ENCODE data around the gene EHD2. TPM values are rescaled to one million over a fixed set of nuclear protein-coding genes. Genes with fewer than 3 reads are reported as not detected.

Gene EHD2
- total RNA-seq, 4 donors from 2014 or later = 48.5 to 84.7 (median 70.5) TPM

GRCh38 chr19:47671499-47671898 is 41.7 kb upstream of the EHD2 start:
- Histone ChIP-seq H3K9me3 (no peaks in the 10 kb centered on the region), H3K36me3 (peaks cover 35% of the 10 kb centered on the region), H3K4me3 (no peak overlapping the region), H3K27me3 (no peaks in the 10 kb centered on the region), H3K4me1 (peaks cover 16% of the 10 kb centered on the region), H3K27ac (no peak overlapping the region)
- 93% methylated on average over 2 of the region's 2 CpGs for WGBS
- DNase-seq (ENCODE audit: low spot score in 2 of 2) = no peak
- no peak for TF ChIP-seq CTCF (IDR thresholded peaks at IDR 0.05)
- TF ChIP-seq POLR2AphosphoS5 (IDR thresholded peaks at IDR 0.05) = no peak
- TF ChIP-seq POLR2A (IDR thresholded peaks at IDR 0.05) = no peak
- TF ChIP-seq EP300 (IDR thresholded peaks at IDR 0.05) = no peak

DNA sequence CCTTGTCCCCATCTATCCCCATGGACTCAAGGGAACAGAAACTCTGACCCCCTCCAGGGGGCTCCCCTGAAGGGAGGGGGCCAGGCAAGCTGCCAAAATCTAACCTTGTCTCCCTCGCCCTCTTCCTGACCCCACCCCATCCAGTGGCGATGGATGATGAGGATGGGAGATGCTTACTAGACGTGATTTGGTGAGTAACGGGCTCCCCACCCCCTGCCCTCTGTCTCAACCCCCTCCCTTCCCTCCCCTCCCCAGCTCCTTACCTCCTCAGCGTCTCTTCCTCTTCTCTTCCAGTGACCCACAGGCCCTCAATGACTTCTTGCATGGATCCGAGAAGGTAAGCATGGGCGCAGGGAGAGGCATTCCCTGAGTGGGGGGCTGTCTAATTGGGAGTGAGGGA is 39.8 kb upstream of the EHD2 start:
- Histone ChIP-seq H3K4me1 (no peaks in the 10 kb centered on the region), H3K9me3 (no peaks in the 10 kb centered on the region), H3K36me3 (peaks cover 52% of the 10 kb centered on the region), H3K27ac (no peak overlapping the region), H3K27me3 (no peaks in the 10 kb centered on the region), H3K4me3 (no peak overlapping the region)
- no peak for TF ChIP-seq POLR2A (IDR thresholded peaks at IDR 0.05)
- TF ChIP-seq POLR2AphosphoS5 (IDR thresholded peaks at IDR 0.05) = no peak
- no peak for TF ChIP-seq EP300 (IDR thresholded peaks at IDR 0.05)
- no peak for DNase-seq (ENCODE audit: low spot score in 2 of 2)
- WGBS = 92% methylated on average over 7 of the region's 7 CpGs

- Histone ChIP-seq H3K9me3 (no peaks in the 10 kb centered on the region), H3K36me3 (peaks cover 61% of the 10 kb centered on the region), H3K27me3 (no peaks in the 10 kb centered on the region), H3K4me3 (no peak overlapping the region), H3K27ac (no peak overlapping the region), H3K4me1 (no peaks in the 10 kb centered on the region)
- DNase-seq (ENCODE audit: low spot score in 2 of 2) = no peak
- TF ChIP-seq CTCF (IDR thresholded peaks at IDR 0.05) = no peak
- no peak for TF ChIP-seq POLR2A (IDR thresholded peaks at IDR 0.05)
- TF ChIP-seq POLR2AphosphoS5 (IDR thresholded peaks at IDR 0.05) = no peak
- TF ChIP-seq EP300 (IDR thresholded peaks at IDR 0.05) = no peak
- WGBS = 93% methylated on average over 4 of the region's 5 CpGs
Measured at GRCh38 chr19:47674548-47674947, 38.7 kb upstream of the EHD2 start.

- TF ChIP-seq EP300 (IDR thresholded peaks at IDR 0.05) (no peak), POLR2AphosphoS5 (IDR thresholded peaks at IDR 0.05) (no peak), CTCF (IDR thresholded peaks at IDR 0.05) (no peak), POLR2A (IDR thresholded peaks at IDR 0.05) (no peak)
- H3K4me1 ChIP-seq = no peaks in the 10 kb centered on the region
- no peak overlapping the region for H3K27ac ChIP-seq
- no peaks in the 10 kb centered on the region for H3K9me3 ChIP-seq
- DNase-seq (ENCODE audit: low spot score in 2 of 2) = no peak
- 90% methylated on average over 12 of the region's 12 CpGs for WGBS
- no peak overlapping the region for H3K4me3 ChIP-seq
- no peaks in the 10 kb centered on the region for H3K27me3 ChIP-seq
- peaks cover 68% of the 10 kb centered on the region for H3K36me3 ChIP-seq
Measured at GRCh38 chr19:47675271-47675670, 38.0 kb upstream of the EHD2 start.

GRCh38 chr19:47675859-47676258 is 37.4 kb upstream of the EHD2 start:
- Histone ChIP-seq H3K27me3 (no peaks in the 10 kb centered on the region), H3K36me3 (peaks cover 74% of the 10 kb centered on the region), H3K4me1 (no peaks in the 10 kb centered on the region), H3K4me3 (no peak overlapping the region), H3K27ac (no peak overlapping the region), H3K9me3 (no peaks in the 10 kb centered on the region)
- WGBS = 79% methylated on average over 5 of the region's 8 CpGs
- TF ChIP-seq POLR2AphosphoS5 (IDR thresholded peaks at IDR 0.05) = no peak
- TF ChIP-seq POLR2A (IDR thresholded peaks at IDR 0.05) = no peak
- no peak for TF ChIP-seq EP300 (IDR thresholded peaks at IDR 0.05)
- no peak for TF ChIP-seq CTCF (IDR thresholded peaks at IDR 0.05)
- DNase-seq (ENCODE audit: low spot score in 2 of 2) = no peak

DNA sequence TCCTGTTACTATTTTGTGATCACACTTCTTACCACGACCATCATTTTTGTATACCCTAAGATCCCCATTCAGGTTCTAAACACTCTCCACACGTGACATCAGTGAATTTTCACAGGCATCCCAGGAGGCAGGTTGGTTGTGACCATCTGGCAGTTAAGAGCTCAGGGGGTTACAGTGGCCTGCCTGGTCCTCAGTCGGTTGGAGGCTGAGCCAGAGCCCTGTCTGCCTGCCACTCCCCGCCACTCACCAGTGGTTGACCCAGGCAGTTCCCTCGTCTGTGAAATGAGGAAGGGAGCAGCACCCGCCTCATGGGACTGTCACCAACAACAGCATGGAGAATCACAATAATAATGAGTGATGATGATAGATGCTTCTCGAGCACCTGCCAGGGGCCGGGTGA is 36.4 kb upstream of the EHD2 start:
- 79% methylated on average over 8 of the region's 8 CpGs for WGBS
- no peak for TF ChIP-seq CTCF (IDR thresholded peaks at IDR 0.05)
- no peak for TF ChIP-seq POLR2A (IDR thresholded peaks at IDR 0.05)
- no peak for TF ChIP-seq EP300 (IDR thresholded peaks at IDR 0.05)
- TF ChIP-seq POLR2AphosphoS5 (IDR thresholded peaks at IDR 0.05) = no peak
- peaks cover 84% of the 10 kb centered on the region for H3K36me3 ChIP-seq

More for the DNA sequence above, 36.4 kb upstream of the EHD2 start:
- H3K4me1 ChIP-seq = no peaks in the 10 kb centered on the region
- DNase-seq (ENCODE audit: low spot score in 2 of 2) = no peak
- no peak overlapping the region for H3K4me3 ChIP-seq
- no peaks in the 10 kb centered on the region for H3K27me3 ChIP-seq
- no peaks in the 10 kb centered on the region for H3K9me3 ChIP-seq
- H3K27ac ChIP-seq = no peak overlapping the region

Data from suprapubic skin (tissue), 4 donors.